Spleen (tissue), 11 donors: ENCODE measurements around the gene ITGB5. TPM values are rescaled to one million over a fixed set of nuclear protein-coding genes. Genes with fewer than 3 reads are reported as not detected.

Experiments used
- DNase-seq: peaks from one replicate; pipeline ENCODE4 v3.0.0-alpha.2; 2020
- H3K27ac ChIP-seq, 8 donors: fragments of 200-600 bp; sonication (generic) in 7 of 8; 1 replicate in 4 of 8; 2 replicates in 4 of 8; pipeline versions ENCODE4 v1.5.0 to v1.8.0; 2016 to 2021; ENCODE audit warnings: inconsistent platforms in 4 of 8, mild to moderate bottlenecking in 4 of 8, moderate library complexity in 1 of 8
- H3K27me3 ChIP-seq, 7 donors: fragments of 200-600 bp; sonication (generic) in 6 of 7; replicated peaks in 1 of 7; 1 replicate in 4 of 7; 2 replicates in 3 of 7; pipeline versions ENCODE4 v1.5.0 to v1.8.0; 2016 to 2021; ENCODE audit warnings: inconsistent platforms in 3 of 7, mild to moderate bottlenecking in 1 of 7
- H3K36me3 ChIP-seq, 6 donors: fragments of 200-600 bp; sonication (generic) in 5 of 6; 1 replicate in 4 of 6; 2 replicates in 2 of 6; pipeline versions ENCODE4 v1.5.0 to v1.8.0; 2016 to 2021; ENCODE audit warnings: inconsistent platforms in 2 of 6
- H3K4me1 ChIP-seq, 6 donors: fragments of 200-600 bp; sonication (generic) in 5 of 6; 1 replicate in 3 of 6; 2 replicates in 3 of 6; pipeline versions ENCODE4 v1.5.0 to v1.8.0; 2016 to 2021; ENCODE audit warnings: inconsistent platforms in 3 of 6
- H3K4me3 ChIP-seq, 8 donors: fragments of 200-600 bp; sonication (generic) in 7 of 8; 1 replicate in 4 of 8; 2 replicates in 4 of 8; pipeline versions ENCODE4 v1.5.0 to v1.8.0; 2016 to 2021; ENCODE audit warnings: inconsistent platforms in 4 of 8, mild to moderate bottlenecking in 4 of 8, moderate library complexity in 2 of 8
- H3K9me3 ChIP-seq, 8 donors: fragments of 200-600 bp; sonication (generic) in 7 of 8; 1 replicate in 4 of 8; 2 replicates in 4 of 8; pipeline versions ENCODE4 v1.5.0 to v1.8.0; 2016 to 2021; ENCODE audit warnings: inconsistent platforms in 4 of 8
- CTCF ChIP-seq, 11 experiments: fragments of 200-600 bp in 7 of 11; fragments of 450-650 bp in 4 of 11; sonication (generic) in 4 of 11; IDR thresholded peaks in 8 of 11; conservative IDR thresholded peaks in 3 of 11; 1 replicate in 7 of 11; 2 replicates in 4 of 11; pipeline versions ENCODE4 v1.4.0 to v1.8.0; 2016 to 2021; ENCODE audit warnings: antibody characterized with exemption in 11 of 11, inconsistent platforms in 4 of 11, mild to moderate bottlenecking in 1 of 11
- POLR2A ChIP-seq, 3 donors: fragments of 450-650 bp; IDR thresholded peaks; one replicate each; pipeline ENCODE4 v1.5.1; 2017; ENCODE audit warnings: antibody characterized with exemption in 3 of 3, mild to moderate bottlenecking in 1 of 3
- POLR2AphosphoS5 ChIP-seq, 3 donors: sonication (generic); formaldehyde crosslinking; IDR thresholded peaks; one replicate each; pipeline ENCODE4 v1.5.1; 2017; ENCODE audit warnings: antibody characterized with exemption in 3 of 3
- WGBS, 5 donors: extraction: QIAGEN DNeasy Blood & Tissue Kit in 3 of 5; methylation state at CpG; one replicate each; pipeline versions ENCODE4 v1.1.5 to v1.1.7; 2013 to 2018; 5-methylcytosine and 5-hydroxymethylcytosine counted together
- intact Hi-C: fragments of 100-400 bp; cut with DNase I; formaldehyde crosslinking; loops from one replicate; pipeline ENCODE4 v1.15.0; 2023; ENCODE audit warnings: low total_unique reads
- polyA plus RNA-seq, 3 donors: library from polyadenylated mRNA; stranded (reverse); fragments of 200-250 nt; gene quantifications; one replicate each; pipeline ENCODE4 v1.2.1, GENCODE V29; 2013
- total RNA-seq, 7 donors: library from RNA; depleted of rRNA in 3 of 7; stranded (reverse); fragments of >200 nt in 3 of 7; fragmentation: NEBNext Ultra II Directional in 4 of 7; extraction: Animal tissue kit (Norgen Biotek cat#: 25700) in 4 of 7; gene quantifications; one replicate each; pipeline versions ENCODE4 v1.1.0 to v1.2.1, GENCODE V29; 2016 to 2021
- donor health status: healthy with polysubstance abuse.
- donor health status: DM: no; HTN: no; CAD: no; lungs with moderate emphysema.
- donor health status: DM: no; HTN: no; CAD: no.
- donor health status: Bipolar disorder and iron deficiency.
- donor health status: healthy.
- donor health status: DM: no; HTN: no; CAD: no.
- donor health status: DM: yes; HTN: yes; CAD: no.

The ITGB5 gene
- total and polyA plus RNA-seq, 10 donors: 7.4 to 227 (median 108) TPM

GRCh38 chr3:124781476-124782376 is 105.4 kb downstream of the ITGB5 start:
- no peak for TF ChIP-seq POLR2A (IDR thresholded peaks at IDR 0.05)
- TF ChIP-seq CTCF (IDR thresholded peaks at IDR 0.05 in 8 of 11, conservative IDR thresholded peaks at IDR 0.05 in 3 of 11): no peak
- TF ChIP-seq POLR2AphosphoS5 (IDR thresholded peaks at IDR 0.05): no peak
- no peak overlapping the region for H3K4me3 ChIP-seq
- intact Hi-C loops: no loop called here
- no peaks in the 10 kb centered on the region for H3K36me3 ChIP-seq
- H3K9me3 ChIP-seq: no peaks in the 10 kb centered on the region
- 59 to 80% (median 72%) methylated on average over 8 of the region's 8 CpGs for WGBS, 5 donors
- no peaks in the 10 kb centered on the region for H3K27me3 ChIP-seq
- peaks cover 0 to 43% (median 27%) of the 10 kb centered on the region in 6 donors for H3K4me1 ChIP-seq
- peak; percentile 58 for DNase-seq
- H3K27ac ChIP-seq: peak overlapping the region in 7 of 8 donors; percentile 23 to 76 (median 59)

DNA sequence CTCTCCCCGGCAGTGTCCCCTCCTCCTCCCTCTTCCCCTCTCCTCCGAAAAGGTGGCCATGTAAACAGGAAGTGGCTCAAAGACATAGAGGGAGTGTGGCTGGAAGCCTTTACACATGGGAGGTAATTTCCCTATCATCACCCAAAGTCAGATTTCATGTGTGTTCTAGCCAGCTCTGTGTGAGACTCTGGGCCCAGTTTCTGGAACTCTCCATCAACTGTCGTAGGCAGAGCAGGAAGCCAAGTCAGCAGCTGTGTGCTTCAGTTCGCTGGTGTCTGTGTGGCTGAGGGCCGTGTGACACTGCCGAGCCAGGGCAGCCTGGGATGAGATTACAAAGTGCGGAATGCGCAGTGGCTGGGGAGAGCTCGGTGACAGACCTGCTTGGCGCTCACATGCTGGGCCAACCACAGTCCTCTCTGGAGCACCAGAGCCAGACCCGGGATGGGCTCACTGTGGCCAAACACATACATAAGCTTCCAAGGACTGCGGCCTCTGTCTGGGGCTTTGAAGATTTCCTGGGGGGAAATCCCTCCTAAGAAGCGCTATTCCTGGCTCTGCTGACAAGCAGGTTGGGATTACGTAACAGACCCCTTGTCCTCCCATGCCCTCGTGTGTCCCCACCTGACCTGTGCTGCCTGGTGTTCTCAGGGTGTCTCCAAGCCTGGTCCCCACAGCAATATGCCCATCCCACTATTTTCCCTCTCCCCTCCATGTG is 106.2 kb downstream of the ITGB5 start:
- Histone ChIP-seq H3K4me1 (peaks cover 0 to 37% (median 24%) of the 10 kb centered on the region in 6 donors), H3K4me3 (no peak overlapping the region), H3K36me3 (no peaks in the 10 kb centered on the region), H3K27me3 (no peaks in the 10 kb centered on the region), H3K27ac (peak overlapping the region in 7 of 8 donors; percentile 23 to 76 (median 59)), H3K9me3 (no peaks in the 10 kb centered on the region)
- no peak for TF ChIP-seq CTCF (IDR thresholded peaks at IDR 0.05 in 8 of 11, conservative IDR thresholded peaks at IDR 0.05 in 3 of 11)
- peak; percentile 49 to 69 (median 56) for TF ChIP-seq POLR2AphosphoS5 (IDR thresholded peaks at IDR 0.05)
- TF ChIP-seq POLR2A (IDR thresholded peaks at IDR 0.05): no peak
- DNase-seq: peak; percentile 41
- intact Hi-C loops: no loop called here
- 26 to 42% (median 35%) methylated on average over 15 of the region's 15 CpGs for WGBS, 5 donors

DNA sequence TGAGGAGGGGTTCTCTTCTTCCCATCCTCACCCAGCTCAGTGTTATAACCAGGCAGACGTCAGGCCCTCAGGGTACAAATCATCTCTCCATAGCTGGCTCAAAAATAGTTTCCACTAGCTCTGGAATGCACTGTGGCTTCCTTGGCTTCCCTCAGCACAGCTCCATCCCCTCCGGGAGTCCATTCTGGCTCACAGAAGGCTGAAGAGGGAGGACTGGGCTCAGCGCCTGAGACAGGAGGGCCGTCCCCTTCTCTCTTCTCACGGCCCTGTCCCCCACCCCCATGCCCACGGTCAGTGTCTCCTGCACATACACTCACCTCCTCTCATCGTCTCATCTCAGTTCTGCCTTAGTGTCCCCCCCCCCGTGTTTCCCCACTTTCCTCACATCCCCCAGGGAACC is 106.8 kb downstream of the ITGB5 start:
- WGBS, 5 donors: 38 to 56% (median 43%) methylated on average over 8 of the region's 8 CpGs
- intact Hi-C loops: no loop called here
- Histone ChIP-seq H3K4me3 (no peak overlapping the region), H3K27ac (peak overlapping the region in 7 of 8 donors; percentile 41 to 76 (median 59)), H3K4me1 (peaks cover 0 to 37% (median 24%) of the 10 kb centered on the region in 6 donors), H3K36me3 (no peaks in the 10 kb centered on the region), H3K9me3 (no peaks in the 10 kb centered on the region), H3K27me3 (no peaks in the 10 kb centered on the region)
- DNase-seq: no peak
- TF ChIP-seq CTCF (IDR thresholded peaks at IDR 0.05 in 8 of 11, conservative IDR thresholded peaks at IDR 0.05 in 3 of 11) (no peak), POLR2A (IDR thresholded peaks at IDR 0.05) (no peak), POLR2AphosphoS5 (IDR thresholded peaks at IDR 0.05) (no peak)
